H9 (cell line): Measurements from ENCODE around the gene ENO4. TPM values are rescaled to one million over a fixed set of nuclear protein-coding genes. Genes with fewer than 3 reads are reported as not detected.

ENCODE experiments used
- DNase-seq: peaks from one replicate; pipeline ENCODE4 v3.0.0-alpha.2; 2017
- H2AFZ ChIP-seq: one replicate; pipeline ENCODE4 v1.6.1; 2013; ENCODE audit warnings: mild to moderate bottlenecking, low read length, control low read depth, moderate library complexity
- H2AK5ac ChIP-seq: 2 replicates; pipeline ENCODE4 v1.6.1; 2013; ENCODE audit warnings: low read length, control low read depth, mixed read lengths; ENCODE audit not compliant: insufficient read length
- H2BK120ac ChIP-seq: one replicate; pipeline ENCODE4 v1.6.1; 2013; ENCODE audit warnings: low read depth, mild to moderate bottlenecking, low read length, control low read depth, inconsistent platforms; ENCODE audit not compliant: poor library complexity, severe bottlenecking
- H2BK12ac ChIP-seq: 2 replicates; pipeline ENCODE4 v1.6.1; 2013; ENCODE audit warnings: low read length, control low read depth, mixed read lengths, low read depth; ENCODE audit not compliant: insufficient read length
- H2BK15ac ChIP-seq: 2 replicates; pipeline ENCODE4 v1.6.1; 2013; ENCODE audit warnings: low read depth, low read length, control low read depth
- H2BK20ac ChIP-seq: one replicate; pipeline ENCODE4 v1.6.1; 2013; ENCODE audit warnings: low read depth, mild to moderate bottlenecking, low read length, control low read depth, inconsistent platforms; ENCODE audit not compliant: poor library complexity, severe bottlenecking
- H2BK5ac ChIP-seq: 2 replicates; pipeline ENCODE4 v1.6.1; 2013; ENCODE audit warnings: low read length, control low read depth, mixed read lengths; ENCODE audit not compliant: insufficient read length
- H3K14ac ChIP-seq: 2 replicates; pipeline ENCODE4 v1.6.1; 2013; ENCODE audit warnings: low read length, control low read depth; ENCODE audit not compliant: insufficient read depth
- H3K18ac ChIP-seq: 2 replicates; pipeline ENCODE4 v1.6.1; 2013; ENCODE audit warnings: low read depth, mild to moderate bottlenecking, mixed read lengths, low read length, control low read depth; ENCODE audit not compliant: insufficient read length
- H3K23ac ChIP-seq: 2 replicates; pipeline ENCODE4 v1.6.1; 2013; ENCODE audit warnings: low read length, control low read depth, mixed read lengths, low read depth; ENCODE audit not compliant: insufficient read length
- H3K23me2 ChIP-seq: 2 replicates; pipeline ENCODE4 v1.6.1; 2013; ENCODE audit warnings: low read depth, mild to moderate bottlenecking, mixed read lengths, low read length, control low read depth; ENCODE audit not compliant: insufficient read length, poor library complexity, severe bottlenecking
- H3K27ac ChIP-seq: 2 replicates; pipeline ENCODE4 v1.5.1; 2013; ENCODE audit warnings: low read length, control low read depth, mixed read lengths, low read depth; ENCODE audit not compliant: insufficient read length
- H3K27me3 ChIP-seq: 2 replicates; pipeline ENCODE4 v1.6.1; 2013; ENCODE audit warnings: low read length, control low read depth, inconsistent platforms; ENCODE audit not compliant: insufficient read depth
- H3K4ac ChIP-seq: 2 replicates; pipeline ENCODE4 v1.6.1; 2013; ENCODE audit warnings: low read depth, mild to moderate bottlenecking, control low read depth, inconsistent platforms, low read length, moderate library complexity
- H3K4me1 ChIP-seq: 2 replicates; pipeline ENCODE4 v1.6.1; 2013; ENCODE audit warnings: low read length, control low read depth, inconsistent platforms; ENCODE audit not compliant: insufficient read depth
- H3K4me2 ChIP-seq: 2 replicates; pipeline ENCODE4 v1.6.1; 2013; ENCODE audit warnings: low read length, control low read depth, mixed read lengths; ENCODE audit not compliant: insufficient read length, insufficient read depth
- H3K56ac ChIP-seq: 2 replicates; pipeline ENCODE4 v1.6.1; 2013; ENCODE audit warnings: low read depth, mild to moderate bottlenecking, mixed read lengths, low read length, control low read depth; ENCODE audit not compliant: insufficient read length
- H3K79me1 ChIP-seq: 2 replicates; pipeline ENCODE4 v1.6.1; 2013; ENCODE audit warnings: low read depth, mild to moderate bottlenecking, moderate library complexity, low read length, control low read depth, inconsistent platforms; ENCODE audit not compliant: insufficient read depth, poor library complexity, severe bottlenecking
- H3K79me2 ChIP-seq: 2 replicates; pipeline ENCODE4 v1.6.1; 2013; ENCODE audit warnings: low read length, control low read depth, inconsistent platforms; ENCODE audit not compliant: insufficient read depth
- H3K9ac ChIP-seq: 2 replicates; pipeline ENCODE4 v1.6.1; 2013; ENCODE audit warnings: low read length, control low read depth, mixed read lengths; ENCODE audit not compliant: insufficient read length; ENCODE audit errors: extremely low read depth
- H3K9me3 ChIP-seq: one replicate; pipeline ENCODE4 v1.6.1; 2013; ENCODE audit warnings: low read depth, low read length, inconsistent platforms; ENCODE audit not compliant: control insufficient read depth
- H3T11ph ChIP-seq: one replicate; pipeline ENCODE4 v1.6.1; 2013; ENCODE audit warnings: mild to moderate bottlenecking, low read length, control low read depth, inconsistent platforms
- H4K20me1 ChIP-seq: one replicate; pipeline ENCODE4 v1.6.1; 2013; ENCODE audit not compliant: control insufficient read depth, insufficient read length, insufficient read depth
- H4K5ac ChIP-seq: 2 replicates; pipeline ENCODE4 v1.6.1; 2013; ENCODE audit warnings: low read depth, mild to moderate bottlenecking, mixed read lengths, low read length, control low read depth; ENCODE audit not compliant: insufficient read length
- H4K8ac ChIP-seq: replicated peaks from 2 replicates; pipeline ENCODE4 v1.6.1; 2013; ENCODE audit warnings: low read length, control low read depth, mixed read lengths, low read depth; ENCODE audit not compliant: insufficient read length
- H4K91ac ChIP-seq: 2 replicates; pipeline ENCODE4 v1.6.1; 2013; ENCODE audit warnings: low read depth, mild to moderate bottlenecking, moderate library complexity, mixed read lengths, low read length, control low read depth; ENCODE audit not compliant: insufficient read length
- H3K27ac Mint-ChIP-seq, 3 experiments: 2 replicates in 2 of 3; 3 replicates in 1 of 3; pipeline ENCODE4 v1.8.0; 2020 to 2021; ENCODE audit warnings: mixed read lengths in 3 of 3, mild to moderate bottlenecking in 1 of 3, moderate library complexity in 1 of 3
- H3K27me3 Mint-ChIP-seq: 2 replicates; pipeline ENCODE4 v1.8.0; 2021; ENCODE audit warnings: low read depth, mild to moderate bottlenecking, moderate library complexity, mixed read lengths
- H3K36me3 Mint-ChIP-seq, 3 experiments: 2 replicates in 2 of 3; 3 replicates in 1 of 3; pipeline ENCODE4 v1.8.0; 2020 to 2021; ENCODE audit warnings: low read depth in 3 of 3, mixed read lengths in 3 of 3; ENCODE audit not compliant: insufficient read depth in 1 of 3
- H3K4me1 Mint-ChIP-seq, 2 experiments: 2 replicates each; pipeline ENCODE4 v1.8.0; 2020; ENCODE audit warnings: mixed read lengths in 2 of 2
- H3K4me3 Mint-ChIP-seq, 2 experiments: 2 replicates in 1 of 2; 3 replicates in 1 of 2; pipeline ENCODE4 v1.8.0; 2020 to 2021; ENCODE audit warnings: mild to moderate bottlenecking in 2 of 2, mixed read lengths in 2 of 2, moderate library complexity in 1 of 2
- H3K9me3 Mint-ChIP-seq, 2 experiments: 2 replicates in 1 of 2; 3 replicates in 1 of 2; pipeline ENCODE4 v1.8.0; 2020; ENCODE audit warnings: mild to moderate bottlenecking in 2 of 2, mixed read lengths in 2 of 2, moderate library complexity in 1 of 2
- CTCF ChIP-seq: fragments of 200-600 bp; sonication (generic); conservative IDR thresholded peaks from 3 replicates; pipeline ENCODE4 v1.8.0; 2021; ENCODE audit warnings: antibody characterized with exemption, mild to moderate bottlenecking
- WGBS: extraction: QIAGEN DNeasy Blood & Tissue Kit; methylation state at CpG from one replicate; pipeline ENCODE4 v1.1.7; 2013; ENCODE audit warnings: missing lambda C conversion rate, low lambda C conversion rate, mixed read lengths; ENCODE audit not compliant: insufficient read length; ENCODE audit errors: extremely low coverage; 5-methylcytosine and 5-hydroxymethylcytosine counted together
- total RNA-seq: library from RNA; stranded (reverse); gene quantifications from 2 replicates; pipeline ENCODE4 v1.2.1, GENCODE V29; 2021

The ENO4 gene
- total RNA-seq, 1 experiment from 2014 or later, result 0.26 TPM

- Histone ChIP-seq H3K56ac (no peak overlapping the region), H2BK5ac (no peak overlapping the region), H3K23ac (no peak overlapping the region), H4K20me1 (no peaks in the 10 kb centered on the region), H2BK20ac (no peak overlapping the region), H3K4me1 (no peaks in the 10 kb centered on the region), H2AK5ac (no peak overlapping the region), H3K9ac (no peak overlapping the region), H2AFZ (no peak overlapping the region), H4K8ac (no peak overlapping the region), H4K91ac (no peak overlapping the region), H2BK120ac (no peak overlapping the region), H3K27me3 (no peaks in the 10 kb centered on the region), H3T11ph (no peak overlapping the region), H3K27ac (no peak overlapping the region), H4K5ac (no peak overlapping the region), H3K23me2 (no peaks in the 10 kb centered on the region), H3K4me2 (no peak overlapping the region), H3K79me1 (no peaks in the 10 kb centered on the region), H3K79me2 (no peaks in the 10 kb centered on the region), H3K4ac (no peak overlapping the region), H2BK15ac (no peak overlapping the region), H3K14ac (no peak overlapping the region), H3K9me3 (no peaks in the 10 kb centered on the region), H2BK12ac (no peak overlapping the region), H3K18ac (no peak overlapping the region)
- peaks cover 37% of the 10 kb centered on the region for H3K27me3 Mint-ChIP-seq
- no peak for TF ChIP-seq CTCF
- no CpG with 5 or more reads among the region's 18 CpGs for WGBS
- no peak for DNase-seq
- H3K27ac Mint-ChIP-seq, result no peak overlapping the region
- no peaks in the 10 kb centered on the region; a peak in 2 of 5 replicates for H3K9me3 Mint-ChIP-seq
- peaks cover 0 to 8% (median 0%) of the 10 kb centered on the region in 3 experiments; a peak in 2 of 7 replicates for H3K36me3 Mint-ChIP-seq
- no peak overlapping the region for H3K4me3 Mint-ChIP-seq
- H3K4me1 Mint-ChIP-seq, result peaks cover 30 to 34% of the 10 kb centered on the region in 2 experiments
Measured at GRCh38 chr10:116815641-116816415, 33.5 kb upstream of the ENO4 start.
